Measurements from ENCODE around the gene MMP12. TPM values are rescaled to one million over a fixed set of nuclear protein-coding genes. Genes with fewer than 3 reads are reported as not detected.

Gene MMP12
- total and polyA plus RNA-seq, 12 donors: not detected

DNA sequence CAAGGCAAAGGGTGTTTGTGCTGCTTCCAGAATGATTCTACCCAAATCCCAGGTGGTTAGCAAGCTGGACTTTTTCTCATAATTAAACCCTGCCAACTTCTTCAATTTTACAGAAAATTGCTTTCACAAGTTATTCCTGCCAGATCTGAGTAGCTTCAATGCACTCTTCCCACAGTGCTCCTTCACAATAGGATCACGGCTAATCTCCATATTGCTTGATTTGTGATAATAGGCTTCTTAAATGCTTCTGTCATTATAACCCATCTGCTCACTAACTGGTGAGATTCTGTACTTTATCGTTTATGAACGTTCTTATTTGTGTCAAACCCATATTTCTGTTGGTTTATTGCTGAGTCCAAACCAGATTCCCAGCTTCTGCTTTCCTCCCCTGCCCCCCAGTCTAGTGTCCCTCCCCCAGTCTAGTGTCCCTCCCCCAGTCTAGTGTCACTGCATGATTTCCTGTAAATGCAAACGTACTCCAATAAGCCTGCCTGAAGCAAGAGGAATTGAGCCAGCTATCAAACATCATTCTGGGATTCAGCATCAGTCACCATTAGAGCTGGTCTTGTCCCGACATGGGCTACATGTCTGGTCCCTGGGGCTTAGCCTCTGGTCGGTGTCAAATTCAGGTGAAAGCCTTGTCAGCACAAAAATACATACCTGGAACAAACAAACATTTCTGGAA, 45.3 kb downstream of the MMP12 start:
- Histone ChIP-seq H3K27ac (no peak overlapping the region), H3K9me3 (replicated peaks in 1 of 3) (no peaks in the 10 kb centered on the region), H3K4me1 (replicated peaks in 1 of 2) (no peaks in the 10 kb centered on the region), H3K27me3 (peaks cover 4% of the 10 kb centered on the region), H3K4me3 (no peak overlapping the region), H3K36me3 (replicated peaks in 1 of 2) (no peaks in the 10 kb centered on the region)
- TF ChIP-seq, protein P1, sequence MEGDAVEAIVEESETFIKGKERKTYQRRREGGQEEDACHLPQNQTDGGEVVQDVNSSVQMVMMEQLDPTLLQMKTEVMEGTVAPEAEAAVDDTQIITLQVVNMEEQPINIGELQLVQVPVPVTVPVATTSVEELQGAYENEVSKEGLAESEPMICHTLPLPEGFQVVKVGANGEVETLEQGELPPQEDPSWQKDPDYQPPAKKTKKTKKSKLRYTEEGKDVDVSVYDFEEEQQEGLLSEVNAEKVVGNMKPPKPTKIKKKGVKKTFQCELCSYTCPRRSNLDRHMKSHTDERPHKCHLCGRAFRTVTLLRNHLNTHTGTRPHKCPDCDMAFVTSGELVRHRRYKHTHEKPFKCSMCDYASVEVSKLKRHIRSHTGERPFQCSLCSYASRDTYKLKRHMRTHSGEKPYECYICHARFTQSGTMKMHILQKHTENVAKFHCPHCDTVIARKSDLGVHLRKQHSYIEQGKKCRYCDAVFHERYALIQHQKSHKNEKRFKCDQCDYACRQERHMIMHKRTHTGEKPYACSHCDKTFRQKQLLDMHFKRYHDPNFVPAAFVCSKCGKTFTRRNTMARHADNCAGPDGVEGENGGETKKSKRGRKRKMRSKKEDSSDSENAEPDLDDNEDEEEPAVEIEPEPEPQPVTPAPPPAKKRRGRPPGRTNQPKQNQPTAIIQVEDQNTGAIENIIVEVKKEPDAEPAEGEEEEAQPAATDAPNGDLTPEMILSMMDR (IDR thresholded peaks at IDR 0.05): no peak
- no peak for TF ChIP-seq POLR2A (IDR thresholded peaks at IDR 0.05)
- no peak for DNase-seq
- 61 to 69% (median 69%) methylated on average over 6 of the region's 6 CpGs for WGBS, 4 donors
- intact Hi-C loops (cut with DNase I): no loop called here

DNA sequence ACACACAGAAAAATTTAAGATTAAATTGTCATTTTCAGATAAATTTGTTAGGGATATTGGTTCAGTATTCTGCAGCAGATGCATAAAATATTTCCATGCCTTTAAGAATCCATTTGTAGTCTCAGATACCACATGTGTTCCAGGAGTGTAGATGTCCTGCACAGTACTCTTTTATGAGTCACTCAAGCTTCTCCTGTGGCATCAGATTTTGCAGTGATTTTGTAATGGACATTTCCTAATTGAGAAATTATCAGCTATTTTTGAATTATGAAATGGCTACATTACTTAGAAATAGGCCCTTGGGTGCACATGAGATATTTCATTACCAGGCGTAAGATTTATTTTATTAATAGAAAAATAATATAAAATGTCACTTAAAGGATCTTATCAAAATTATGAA, 50.2 kb downstream of the MMP12 start:
- Histone ChIP-seq H3K27ac (no peak overlapping the region), H3K36me3 (replicated peaks in 1 of 2) (no peaks in the 10 kb centered on the region), H3K27me3 (no peaks in the 10 kb centered on the region), H3K4me1 (replicated peaks in 1 of 2) (no peaks in the 10 kb centered on the region), H3K4me3 (no peak overlapping the region), H3K9me3 (replicated peaks in 1 of 3) (no peaks in the 10 kb centered on the region)
- no peak for DNase-seq
- no peak for TF ChIP-seq POLR2A (IDR thresholded peaks at IDR 0.05)
- TF ChIP-seq, protein P1 (IDR thresholded peaks at IDR 0.05): no peak
- intact Hi-C loops (cut with DNase I): no loop called here
- 85 to 93% (median 90%) methylated on average over 1 of the region's 1 CpG for WGBS, 4 donors

DNA sequence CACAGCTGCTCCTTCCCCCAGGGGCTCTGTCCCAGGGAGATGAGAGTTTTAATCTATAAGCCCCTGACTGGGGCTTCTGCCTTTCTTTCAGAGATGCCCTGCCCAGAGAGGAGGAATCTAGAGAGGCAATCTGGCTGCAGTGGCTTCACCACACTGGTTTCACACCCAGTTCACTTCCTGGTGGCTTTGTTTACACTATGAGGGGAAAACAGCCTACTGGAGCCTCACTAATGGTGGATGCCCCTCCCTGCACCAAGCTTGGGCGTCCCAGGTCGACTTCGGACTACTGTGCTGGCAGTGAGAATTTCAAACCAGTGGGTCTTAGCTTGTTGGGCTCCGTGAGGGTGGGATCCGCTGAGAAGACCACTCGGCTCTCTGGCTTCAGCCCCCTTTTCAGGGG, 55.3 kb downstream of the MMP12 start:
- no peak for DNase-seq
- no peak overlapping the region for H3K4me3 ChIP-seq
- intact Hi-C loops (cut with DNase I): no loop called here
- no peaks in the 10 kb centered on the region for H3K36me3 ChIP-seq (replicated peaks in 1 of 2)
- 65 to 88% (median 75%) methylated on average over 3 to 6 of the region's 6 CpGs for WGBS, 4 donors
- H3K27me3 ChIP-seq: no peaks in the 10 kb centered on the region
- no peak overlapping the region for H3K27ac ChIP-seq
- H3K4me1 ChIP-seq (replicated peaks in 1 of 2): no peaks in the 10 kb centered on the region
- no peaks in the 10 kb centered on the region for H3K9me3 ChIP-seq (replicated peaks in 1 of 3)
- TF ChIP-seq POLR2A (IDR thresholded peaks at IDR 0.05): no peak
- TF ChIP-seq, protein P1 (IDR thresholded peaks at IDR 0.05): no peak

DNA sequence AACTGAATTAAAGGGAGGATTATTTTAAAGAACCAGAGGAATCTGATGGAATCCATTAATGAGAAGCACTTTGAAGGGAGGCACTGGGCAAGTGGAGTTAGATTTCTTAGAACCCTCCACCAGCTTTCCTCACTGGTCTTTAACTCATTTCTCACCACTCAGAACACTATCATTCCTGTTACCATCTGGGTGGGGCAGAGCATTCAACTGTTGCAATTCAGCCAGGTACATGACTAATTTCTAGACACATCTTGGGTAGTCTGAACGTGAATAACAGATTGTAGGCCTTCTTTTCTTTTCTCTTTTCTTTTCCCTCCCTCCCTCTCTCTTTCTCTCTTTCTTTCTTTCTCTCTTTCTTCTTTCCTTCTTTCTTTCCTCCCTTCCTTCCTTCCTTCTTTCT, 61.3 kb downstream of the MMP12 start:
- Histone ChIP-seq H3K9me3 (replicated peaks in 1 of 3) (peaks cover 0 to 4% (median 0%) of the 10 kb centered on the region in 3 donors), H3K27ac (no peak overlapping the region), H3K4me1 (replicated peaks in 1 of 2) (no peaks in the 10 kb centered on the region), H3K27me3 (no peaks in the 10 kb centered on the region), H3K4me3 (no peak overlapping the region), H3K36me3 (replicated peaks in 1 of 2) (no peaks in the 10 kb centered on the region)
- no peak for DNase-seq
- WGBS, 4 donors: 72 to 76% (median 74%) methylated on average over 1 of the region's 1 CpG
- TF ChIP-seq, protein P1 (IDR thresholded peaks at IDR 0.05): no peak
- no peak for TF ChIP-seq POLR2A (IDR thresholded peaks at IDR 0.05)
- intact Hi-C loops (cut with DNase I): no loop called here

Small RNA genes within 50 kb of the gene (small RNA-seq; reads per million reads assigned to genes)
- 0 reads per million in 2 donors for gene RNU7-159P

Other genes starting within 250 kb of the MMP12 start
- gene MMP20, start 249.7 kb downstream of the MMP12 start, total RNA-seq: not detected
- gene MMP20, start 249.7 kb downstream of the MMP12 start, polyA plus RNA-seq: not detected
- gene MMP27, start 169.2 kb downstream of the MMP12 start, total RNA-seq: not detected
- gene MMP27, start 169.2 kb downstream of the MMP12 start, polyA plus RNA-seq: not detected
- under 1 TPM in 4 of 9 donors, not detected in 5; 0.08 to 0.34 (median 0.17) TPM for gene MMP8, start 150.0 kb downstream of the MMP12 start, total RNA-seq
- 1 to 10 TPM in 1 of 3 donors, not detected in 2; 1.4 TPM for gene MMP8, start 150.0 kb downstream of the MMP12 start, polyA plus RNA-seq
- not detected for gene MMP10, start 94.4 kb downstream of the MMP12 start, total RNA-seq
- gene MMP10, start 94.4 kb downstream of the MMP12 start, polyA plus RNA-seq: not detected
- not detected for gene MMP1, start 76.8 kb downstream of the MMP12 start, total RNA-seq
- gene MMP1, start 76.8 kb downstream of the MMP12 start, polyA plus RNA-seq: under 1 TPM in 1 of 3 donors, not detected in 2; 0.07 TPM
- gene MMP3, start 31.4 kb downstream of the MMP12 start, total RNA-seq: under 1 TPM in 3 of 9 donors, not detected in 6; 0.14 to 0.69 (median 0.20) TPM
- not detected for gene MMP3, start 31.4 kb downstream of the MMP12 start, polyA plus RNA-seq
- not detected for gene MMP13, start 80.8 kb upstream of the MMP12 start, total RNA-seq
- gene MMP13, start 80.8 kb upstream of the MMP12 start, polyA plus RNA-seq: not detected
- gene DCUN1D5, start 217.2 kb upstream of the MMP12 start, total RNA-seq: 10 to 100 TPM; 17.6 to 89.7 (median 27.5) TPM
- gene DCUN1D5, start 217.2 kb upstream of the MMP12 start, polyA plus RNA-seq: 10 to 100 TPM in 2 of 3 donors, 1 to 10 TPM in 1; 9.2 to 33.6 (median 11.7) TPM
- gene DYNC2H1, start 234.4 kb upstream of the MMP12 start, total RNA-seq: 10 to 100 TPM; 12.8 to 26.2 (median 17.3) TPM
- gene DYNC2H1, start 234.4 kb upstream of the MMP12 start, polyA plus RNA-seq: 10 to 100 TPM; 11.0 to 30.6 (median 30.4) TPM